Activated CD8-positive, alpha-beta T cell treated with anti-CD3 and anti-CD28 coated beads, Interleukin-2, amount 10 ng/mL, durations not matched to agents 7 days and 5 days (primary cell): ENCODE measurements around the gene PAX2. TPM values are rescaled to one million over a fixed set of nuclear protein-coding genes. Genes with fewer than 3 reads are reported as not detected.

Experiments used
- ATAC-seq: fragments of 150-1000 bp; cut with Tn5 transposase; one replicate; pipeline ENCODE4 v1.10.0; 2021; ENCODE audit warnings: moderate library complexity
- CTCF ChIA-PET: fragments of 350-600 bp; sonication (Branson Sonifier 250); formaldehyde crosslinking; loops from one replicate; lab custom pipeline; 2021; ENCODE audit warnings: antibody characterized with exemption; lab: Charles Lee
- POLR2A ChIA-PET: fragments of 350-600 bp; sonication (Branson Sonifier 250); formaldehyde crosslinking; loops from one replicate; lab custom pipeline; 2021; ENCODE audit warnings: antibody characterized with exemption; lab: Charles Lee
- DNase-seq: peaks from one replicate; pipeline ENCODE4 v3.0.0-alpha.2; 2020
- H3K27ac Mint-ChIP-seq: one replicate; pipeline ENCODE4 v1.8.0; 2021; ENCODE audit warnings: mild to moderate bottlenecking, mixed read lengths
- H3K27me3 Mint-ChIP-seq: one replicate; pipeline ENCODE4 v1.8.0; 2021; ENCODE audit warnings: low read depth, mixed read lengths
- H3K36me3 Mint-ChIP-seq: one replicate; pipeline ENCODE4 v1.8.0; 2021; ENCODE audit warnings: low read depth, mixed read lengths
- H3K4me1 Mint-ChIP-seq: one replicate; pipeline ENCODE4 v1.8.0; 2021; ENCODE audit warnings: low read depth, mixed read lengths
- H3K4me3 Mint-ChIP-seq: one replicate; pipeline ENCODE4 v1.8.0; 2021; ENCODE audit warnings: mild to moderate bottlenecking, mixed read lengths
- H3K9me3 Mint-ChIP-seq: one replicate; pipeline ENCODE4 v1.8.0; 2022; ENCODE audit warnings: mixed read lengths; ENCODE audit not compliant: insufficient read depth
- total RNA-seq, 2 experiments: library from RNA; stranded (reverse); gene quantifications; one replicate each; pipeline ENCODE4 v1.2.3, GENCODE V29; 2021

Gene PAX2
- total RNA-seq, 2 experiments from 2014 or later, result not detected

DNA sequence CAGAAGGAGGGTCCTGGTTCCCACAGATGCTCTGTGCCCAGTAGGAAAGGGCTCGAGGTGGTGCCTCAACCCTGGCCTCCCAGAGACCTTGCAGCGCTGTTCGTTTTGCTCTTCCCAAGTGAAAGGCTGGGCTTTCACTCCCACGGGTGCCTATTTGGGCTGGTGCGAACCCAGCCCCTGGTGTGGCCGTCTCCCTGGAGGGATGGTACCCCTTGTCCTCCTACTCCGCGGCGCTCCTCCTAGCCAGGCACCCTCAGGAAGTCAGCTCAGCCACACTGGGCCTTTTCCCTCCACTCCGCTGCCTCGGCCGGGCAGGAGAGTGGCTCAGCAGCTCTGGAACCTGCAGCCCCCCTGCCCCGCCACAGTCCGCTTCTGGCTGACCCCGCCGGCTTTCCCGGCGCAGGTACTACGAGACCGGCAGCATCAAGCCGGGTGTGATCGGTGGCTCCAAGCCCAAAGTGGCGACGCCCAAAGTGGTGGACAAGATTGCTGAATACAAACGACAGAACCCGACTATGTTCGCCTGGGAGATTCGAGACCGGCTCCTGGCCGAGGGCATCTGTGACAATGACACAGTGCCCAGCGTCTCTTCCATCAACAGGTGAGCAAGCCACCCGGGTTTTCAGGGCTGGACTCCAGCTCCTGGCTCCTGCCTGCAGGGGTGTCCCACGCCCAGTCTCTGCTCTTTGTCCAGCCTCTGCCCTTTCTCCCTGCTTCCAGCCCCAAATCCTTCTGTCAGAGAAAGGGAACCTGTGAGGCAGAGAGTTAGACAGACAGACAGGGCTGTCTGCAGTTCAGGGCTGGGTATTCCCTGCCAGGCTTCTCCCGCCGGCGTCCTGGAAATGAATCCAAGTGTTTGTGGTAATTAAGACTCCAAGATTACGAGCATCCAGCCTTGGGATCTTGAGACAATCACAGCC lies 5.2 kb downstream of the PAX2 start:
- Mint-ChIP-seq H3K4me1 (peaks cover 9% of the 10 kb centered on the region), H3K36me3 (no peaks in the 10 kb centered on the region), H3K27ac (no peak overlapping the region), H3K27me3 (peaks cover 80% of the 10 kb centered on the region), H3K9me3 (no peaks in the 10 kb centered on the region), H3K4me3 (no peak overlapping the region)
- POLR2A ChIA-PET, result no interaction called here
- DNase-seq, result no peak
- no peak for ATAC-seq
- CTCF ChIA-PET, result no interaction called here

DNA sequence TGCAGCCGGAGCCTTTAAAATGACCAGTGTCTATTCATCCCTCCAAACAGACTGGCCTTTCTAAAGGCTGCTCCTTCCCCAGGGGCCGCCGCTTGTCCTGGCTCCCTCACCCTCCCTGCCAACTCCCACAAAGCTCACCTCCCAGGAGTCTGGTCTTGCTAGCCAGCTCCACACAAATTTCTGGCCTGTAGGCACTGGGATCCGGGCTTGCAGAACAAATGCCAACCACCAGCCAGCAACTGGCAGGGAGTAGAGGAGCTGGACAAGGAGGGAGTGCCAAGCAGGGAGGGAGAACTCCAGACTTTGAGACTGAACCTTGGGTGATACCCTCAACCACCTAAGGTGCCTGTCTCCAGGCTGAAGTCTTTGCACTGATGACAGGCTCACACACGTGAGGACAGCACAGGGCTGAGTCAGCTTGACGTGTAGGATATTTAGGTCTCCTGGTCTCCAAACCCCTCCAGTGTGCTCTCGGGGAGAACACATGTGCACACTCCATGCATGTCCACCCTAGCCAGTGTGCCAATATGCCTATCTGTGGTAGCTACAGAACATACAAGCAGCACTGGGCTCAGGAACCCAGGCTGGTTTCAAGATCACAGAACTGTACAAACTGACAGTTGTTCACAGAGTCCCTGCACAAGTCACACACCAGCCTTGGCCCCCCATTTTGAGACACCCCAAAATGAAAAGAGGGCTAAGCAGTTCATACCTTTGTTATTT lies 6.0 kb downstream of the PAX2 start:
- ChIA-PET CTCF (interaction anchor here (0.7 kb wide), 2 partner anchors 8 to 410 kb away, joined by 3 read pairs; no protein-coding TSS in a partner anchor), POLR2A (no interaction called here)
- Mint-ChIP-seq H3K27ac (no peak overlapping the region), H3K4me3 (no peak overlapping the region), H3K27me3 (peaks cover 83% of the 10 kb centered on the region), H3K4me1 (peaks cover 6% of the 10 kb centered on the region), H3K9me3 (no peaks in the 10 kb centered on the region), H3K36me3 (no peaks in the 10 kb centered on the region)
- no peak for ATAC-seq
- DNase-seq, result no peak

DNA sequence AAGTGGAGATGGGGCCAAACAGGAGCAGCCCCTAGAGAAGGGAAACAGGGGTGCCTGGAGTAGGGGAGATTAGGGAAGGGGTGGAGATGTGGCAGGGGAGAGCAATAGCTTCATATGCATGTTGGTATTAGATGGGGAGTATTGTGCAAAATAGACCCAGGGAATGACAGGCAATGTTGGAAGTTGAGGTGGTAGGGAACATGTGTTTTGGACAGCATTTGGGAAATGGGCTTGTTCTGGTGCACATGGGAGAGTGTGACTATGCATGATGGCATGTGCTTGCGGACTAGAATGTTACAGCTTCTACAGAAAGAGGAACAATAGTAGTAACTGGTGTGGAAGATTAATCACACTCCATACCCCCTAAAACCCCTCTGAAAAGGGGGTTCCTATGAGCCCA lies 10.4 kb downstream of the PAX2 start:
- no peaks in the 10 kb centered on the region for H3K4me1 Mint-ChIP-seq
- CTCF ChIA-PET, result interaction anchor here (0.5 kb wide), 1 partner anchor 12 kb away, joined by 3 read pairs; no protein-coding TSS in a partner anchor
- no peak for ATAC-seq
- H3K27me3 Mint-ChIP-seq, result peaks cover 75% of the 10 kb centered on the region
- POLR2A ChIA-PET, result no interaction called here
- H3K27ac Mint-ChIP-seq, result no peak overlapping the region
- no peak overlapping the region for H3K4me3 Mint-ChIP-seq
- H3K36me3 Mint-ChIP-seq, result no peaks in the 10 kb centered on the region
- no peaks in the 10 kb centered on the region for H3K9me3 Mint-ChIP-seq
- DNase-seq, result no peak

DNA sequence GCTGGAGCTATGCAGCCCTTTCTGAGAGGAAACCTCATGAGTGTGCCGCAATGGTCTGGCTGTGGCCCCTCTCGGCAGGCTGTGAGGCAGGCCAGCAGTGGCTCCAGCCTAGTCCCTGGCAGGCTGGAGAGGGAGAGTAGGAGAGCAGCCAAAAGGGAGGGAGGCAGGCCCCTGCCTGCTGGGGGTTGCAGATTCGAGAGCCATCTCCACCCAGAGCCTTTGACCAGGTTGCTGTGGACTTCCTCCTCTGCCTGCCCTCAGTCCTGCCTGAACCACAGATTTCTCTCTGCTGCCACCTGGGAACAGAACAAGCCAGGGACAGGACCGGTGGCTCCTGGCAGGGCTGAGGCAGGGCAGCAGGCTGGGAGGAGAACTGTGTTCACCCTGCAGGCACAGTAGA lies 13.9 kb downstream of the PAX2 start:
- DNase-seq (no peak), ATAC-seq (no peak)
- Mint-ChIP-seq H3K4me1 (no peaks in the 10 kb centered on the region), H3K9me3 (no peaks in the 10 kb centered on the region), H3K27me3 (peaks cover 63% of the 10 kb centered on the region), H3K4me3 (no peak overlapping the region), H3K36me3 (no peaks in the 10 kb centered on the region), H3K27ac (no peak overlapping the region)
- ChIA-PET CTCF (interaction anchor here (1.7 kb wide), 1 partner anchor 119 kb away, joined by 4 read pairs; no protein-coding TSS in a partner anchor), POLR2A (no interaction called here)

DNA sequence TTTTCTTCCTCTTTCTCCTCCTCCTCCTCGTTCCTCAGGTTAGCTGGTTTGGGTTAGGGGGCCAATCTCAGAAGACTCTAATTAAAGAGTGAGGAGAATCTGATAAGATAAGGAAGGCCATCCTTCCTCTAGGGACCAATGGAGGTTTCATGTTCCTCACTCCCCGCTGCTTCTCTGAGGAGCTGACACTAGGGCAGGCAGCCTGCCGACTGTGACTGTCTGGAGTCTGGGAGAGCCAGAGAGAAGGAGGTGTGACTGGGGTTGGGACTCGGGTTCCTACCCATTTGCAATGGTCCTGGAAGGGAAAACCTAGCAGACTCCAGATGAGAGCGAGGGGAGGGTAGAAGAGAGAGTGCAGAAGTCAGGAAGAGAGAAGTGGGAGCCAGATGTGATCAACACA lies 15.3 kb downstream of the PAX2 start:
- Mint-ChIP-seq H3K4me1 (no peaks in the 10 kb centered on the region), H3K27ac (no peak overlapping the region), H3K27me3 (peaks cover 64% of the 10 kb centered on the region), H3K36me3 (no peaks in the 10 kb centered on the region), H3K9me3 (no peaks in the 10 kb centered on the region), H3K4me3 (no peak overlapping the region)
- CTCF ChIA-PET, result no interaction called here
- POLR2A ChIA-PET, result no interaction called here
- DNase-seq, result no peak
- ATAC-seq, result no peak

DNA sequence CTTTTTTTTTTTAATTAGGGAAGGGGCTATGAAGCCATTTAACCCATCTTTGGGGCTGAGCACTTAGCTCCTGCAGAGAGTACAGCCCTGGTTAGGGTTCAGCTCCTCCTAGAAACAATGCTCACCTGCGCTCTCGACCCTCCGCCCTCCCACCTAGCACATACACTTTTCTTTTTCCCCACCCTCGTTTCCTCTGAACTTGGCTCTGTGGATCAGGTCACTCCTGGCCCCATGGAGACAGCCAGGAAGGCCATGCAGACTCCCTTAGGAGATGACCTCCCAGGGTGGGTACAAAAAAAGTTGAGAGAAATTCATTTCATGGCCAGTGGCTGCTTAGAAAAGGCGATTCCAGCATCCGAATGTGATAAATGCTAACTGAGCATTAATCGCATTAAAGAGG lies 15.8 kb downstream of the PAX2 start:
- no peak for DNase-seq

DNA sequence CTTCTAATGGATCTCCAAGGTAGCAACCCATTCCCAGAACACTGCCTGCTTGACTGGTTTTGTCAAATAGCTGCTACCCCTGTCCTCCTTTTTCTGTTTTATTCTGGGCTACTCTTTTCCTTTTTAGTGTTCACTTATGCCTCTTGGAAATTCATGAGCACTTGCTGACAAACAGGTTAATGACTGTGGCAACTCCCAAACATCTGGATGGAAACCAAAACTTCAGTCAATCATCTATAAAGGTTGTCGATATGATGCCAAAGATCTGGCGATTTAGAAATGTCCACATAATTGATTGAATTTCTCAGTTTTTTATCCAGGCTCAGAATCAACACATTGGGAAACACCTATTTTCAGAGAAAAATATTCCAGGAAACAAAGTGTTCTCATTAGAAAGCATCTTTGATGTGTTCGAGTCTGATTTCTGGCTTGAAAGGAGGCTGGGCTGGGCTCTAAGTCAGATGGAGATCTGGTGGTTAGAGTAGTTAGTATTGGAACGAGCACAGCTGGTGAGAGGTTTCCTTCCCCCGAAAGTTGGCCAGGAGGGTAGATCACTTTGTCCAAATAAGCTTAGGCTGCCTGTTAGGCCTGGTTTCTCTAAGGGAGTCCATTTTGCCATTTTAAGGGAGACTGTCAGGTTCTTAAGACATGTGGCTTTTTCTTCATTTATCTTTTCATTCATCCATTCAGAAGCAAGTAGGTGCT lies 17.8 kb downstream of the PAX2 start:
- CTCF ChIA-PET, result no interaction called here
- no peaks in the 10 kb centered on the region for H3K36me3 Mint-ChIP-seq
- ATAC-seq, result no peak
- peaks cover 58% of the 10 kb centered on the region for H3K27me3 Mint-ChIP-seq
- H3K27ac Mint-ChIP-seq, result no peak overlapping the region
- POLR2A ChIA-PET, result no interaction called here
- no peak for DNase-seq
- no peak overlapping the region for H3K4me3 Mint-ChIP-seq
- H3K9me3 Mint-ChIP-seq, result no peaks in the 10 kb centered on the region
- H3K4me1 Mint-ChIP-seq, result no peaks in the 10 kb centered on the region

More for the DNA sequence above, 15.8 kb downstream of the PAX2 start:
- Mint-ChIP-seq H3K4me1 (no peaks in the 10 kb centered on the region), H3K9me3 (no peaks in the 10 kb centered on the region), H3K4me3 (no peak overlapping the region), H3K36me3 (no peaks in the 10 kb centered on the region), H3K27ac (no peak overlapping the region), H3K27me3 (peaks cover 64% of the 10 kb centered on the region)
- ATAC-seq, result no peak
- CTCF ChIA-PET, result no interaction called here
- POLR2A ChIA-PET, result no interaction called here

DNA sequence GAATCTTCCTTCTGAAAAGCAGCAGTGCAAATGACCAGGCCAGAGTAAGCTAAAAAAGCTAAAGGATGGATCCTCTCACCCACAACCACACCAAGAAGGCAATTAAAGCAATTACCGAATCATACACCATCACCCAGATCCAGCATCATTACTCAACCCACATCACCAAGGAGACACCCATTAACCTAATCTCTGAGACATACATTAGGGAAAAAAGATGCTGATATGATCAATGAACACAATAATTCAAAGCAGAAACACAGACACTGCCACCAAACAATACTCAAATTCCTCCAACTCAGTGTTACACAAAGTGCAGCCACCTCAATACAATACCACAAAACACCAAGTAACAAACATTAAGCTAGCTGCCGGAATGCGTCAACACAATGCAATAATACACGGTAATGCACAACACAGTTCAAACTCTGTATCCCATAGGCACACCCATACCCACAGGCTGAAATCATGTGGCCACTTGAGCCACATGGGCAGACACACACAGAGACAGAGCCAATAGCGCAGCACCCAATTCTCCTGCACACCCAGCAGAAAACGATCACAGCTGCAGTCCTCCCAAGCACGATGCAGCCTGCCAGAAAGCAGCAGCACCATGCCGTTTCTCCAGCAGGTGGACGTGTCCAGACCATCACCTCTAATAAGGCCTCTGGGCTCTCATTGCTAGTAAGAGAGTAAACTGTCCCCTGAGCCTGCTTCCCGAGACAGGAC lies 21.5 kb downstream of the PAX2 start:
- ChIA-PET CTCF (interaction anchor here (1.4 kb wide), 1 partner anchor 375 kb away, joined by 4 read pairs; no protein-coding TSS in a partner anchor), POLR2A (no interaction called here)
- Mint-ChIP-seq H3K27ac (no peak overlapping the region), H3K27me3 (peaks cover 43% of the 10 kb centered on the region), H3K9me3 (no peaks in the 10 kb centered on the region), H3K36me3 (no peaks in the 10 kb centered on the region), H3K4me1 (no peaks in the 10 kb centered on the region), H3K4me3 (no peak overlapping the region)
- DNase-seq, result no peak
- no peak for ATAC-seq

DNA sequence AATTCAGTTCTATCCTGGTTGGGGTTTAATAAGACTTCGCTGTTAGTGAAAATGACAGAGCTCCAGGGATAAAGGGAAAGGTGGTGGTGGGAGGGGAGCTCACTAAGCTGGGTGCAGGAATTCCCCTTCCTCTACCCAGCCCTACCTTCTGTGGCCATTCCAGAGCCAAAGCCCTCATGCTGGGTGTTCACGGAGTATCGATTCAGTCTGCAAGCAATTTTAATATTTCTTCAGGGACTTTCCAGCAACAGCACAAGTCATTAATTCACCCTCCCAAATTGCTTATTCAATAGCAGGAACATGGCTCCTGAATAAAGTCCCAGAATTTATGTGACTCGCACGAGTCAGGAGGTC lies 22.0 kb downstream of the PAX2 start:
- DNase-seq (no peak), ATAC-seq (no peak)
- no peak overlapping the region for H3K4me3 Mint-ChIP-seq
- ChIA-PET CTCF (interaction anchor here (1.4 kb wide), 1 partner anchor 375 kb away, joined by 4 read pairs; no protein-coding TSS in a partner anchor), POLR2A (no interaction called here)
- peaks cover 39% of the 10 kb centered on the region for H3K27me3 Mint-ChIP-seq
- no peaks in the 10 kb centered on the region for H3K9me3 Mint-ChIP-seq
- H3K36me3 Mint-ChIP-seq, result no peaks in the 10 kb centered on the region
- no peak overlapping the region for H3K27ac Mint-ChIP-seq
- no peaks in the 10 kb centered on the region for H3K4me1 Mint-ChIP-seq

DNA sequence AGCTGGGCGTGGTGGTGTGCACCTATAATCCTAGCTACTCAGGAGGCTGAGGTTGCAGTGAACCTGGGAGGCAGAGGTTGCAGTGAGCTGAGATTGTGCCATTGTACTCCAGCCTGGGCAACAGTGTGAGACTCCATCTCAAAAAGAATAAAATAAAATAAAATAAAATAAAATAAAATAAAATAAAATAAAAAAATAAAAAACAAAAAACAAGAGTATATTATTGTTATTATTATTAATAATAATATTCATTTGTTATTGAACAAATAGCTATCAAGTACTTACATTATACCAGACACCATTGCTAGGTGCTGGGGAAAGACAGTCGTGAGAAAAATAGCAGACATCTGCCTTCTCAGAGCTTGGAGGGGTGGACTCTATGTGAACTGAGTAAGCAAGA lies 24.1 kb downstream of the PAX2 start:
- DNase-seq (no peak), ATAC-seq (no peak)
- no peaks in the 10 kb centered on the region for H3K9me3 Mint-ChIP-seq
- no peak overlapping the region for H3K27ac Mint-ChIP-seq
- H3K4me1 Mint-ChIP-seq, result no peaks in the 10 kb centered on the region
- no peak overlapping the region for H3K4me3 Mint-ChIP-seq
- H3K27me3 Mint-ChIP-seq, result peaks cover 34% of the 10 kb centered on the region
- ChIA-PET CTCF (interaction anchor here (0.9 kb wide), 1 partner anchor 26 kb away, joined by 3 read pairs; no protein-coding TSS in a partner anchor), POLR2A (no interaction called here)
- H3K36me3 Mint-ChIP-seq, result no peaks in the 10 kb centered on the region

DNA sequence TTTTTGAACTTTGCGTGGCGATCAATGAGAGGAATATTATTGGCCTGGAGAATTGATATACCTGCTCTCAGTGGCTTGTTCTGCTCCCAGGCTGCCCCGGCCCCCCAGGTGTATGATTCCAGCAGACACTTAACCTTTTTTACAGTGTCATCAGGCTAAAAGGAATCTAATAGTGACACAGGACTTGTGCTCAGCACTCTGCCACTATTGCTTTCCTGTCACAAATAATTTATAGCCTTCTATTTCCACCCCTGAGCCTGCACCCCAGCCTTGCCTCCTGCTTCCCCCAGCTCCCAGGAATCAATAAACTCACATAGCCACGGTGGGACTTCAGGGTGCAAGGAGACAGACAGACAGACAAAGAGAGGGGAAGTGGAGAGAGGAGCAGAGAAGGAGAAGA lies 28.3 kb downstream of the PAX2 start:
- ChIA-PET POLR2A (no interaction called here), CTCF (no interaction called here)
- Mint-ChIP-seq H3K27me3 (peaks cover 28% of the 10 kb centered on the region), H3K27ac (no peak overlapping the region), H3K4me3 (no peak overlapping the region), H3K4me1 (no peaks in the 10 kb centered on the region), H3K36me3 (no peaks in the 10 kb centered on the region), H3K9me3 (no peaks in the 10 kb centered on the region)
- no peak for DNase-seq
- no peak for ATAC-seq
